Lower lobe of right lung (tissue), 2 donors: Measurements from ENCODE around the gene SUMO3. TPM values are rescaled to one million over a fixed set of nuclear protein-coding genes. Genes with fewer than 3 reads are reported as not detected.

Experiments used
- ATAC-seq, 2 donors: fragments of 200-7000 bp; cut with Tn5 transposase; one replicate each; pipeline ENCODE4 v1.9.1; 2020 to 2022; ENCODE audit warnings: mild to moderate bottlenecking in 2 of 2, moderate library complexity in 2 of 2
- DNase-seq: peaks from one replicate; pipeline ENCODE4 v3.0.0-alpha.2; 2020
- H3K27ac ChIP-seq: fragments of 200-600 bp; one replicate; pipeline ENCODE4 v1.8.0; 2022
- H3K27me3 ChIP-seq: fragments of 200-600 bp; one replicate; pipeline ENCODE4 v1.8.0; 2022; ENCODE audit warnings: low read depth
- H3K36me3 ChIP-seq: fragments of 200-600 bp; one replicate; pipeline ENCODE4 v1.8.0; 2022; ENCODE audit warnings: mild to moderate bottlenecking
- H3K4me1 ChIP-seq: fragments of 200-600 bp; one replicate; pipeline ENCODE4 v1.8.0; 2022
- H3K4me3 ChIP-seq: fragments of 200-600 bp; one replicate; pipeline ENCODE4 v1.8.0; 2022; ENCODE audit warnings: mild to moderate bottlenecking
- H3K9me3 ChIP-seq: fragments of 200-600 bp; one replicate; pipeline ENCODE4 v1.8.0; 2022
- CTCF ChIP-seq: fragments of 200-600 bp; IDR thresholded peaks from one replicate; pipeline ENCODE4 v1.8.0; 2022; ENCODE audit warnings: antibody characterized with exemption, mild to moderate bottlenecking
- intact Hi-C: fragments of 100-400 bp; cut with DNase I; formaldehyde crosslinking; loops from one replicate; pipeline ENCODE4 v1.11.0; 2022
- total RNA-seq: library from RNA; stranded (reverse); fragmentation: NEBNext Ultra II Directional; extraction: Animal tissue kit (Norgen Biotek cat#: 25700); gene quantifications from one replicate; pipeline ENCODE4 v1.2.1, GENCODE V29; 2021
- donor health status: DM: no; HTN: yes; CAD: no; lungs with severe emphysema.

The SUMO3 gene
- total RNA-seq, 1 donor from 2014 or later = 88.2 TPM

DNA sequence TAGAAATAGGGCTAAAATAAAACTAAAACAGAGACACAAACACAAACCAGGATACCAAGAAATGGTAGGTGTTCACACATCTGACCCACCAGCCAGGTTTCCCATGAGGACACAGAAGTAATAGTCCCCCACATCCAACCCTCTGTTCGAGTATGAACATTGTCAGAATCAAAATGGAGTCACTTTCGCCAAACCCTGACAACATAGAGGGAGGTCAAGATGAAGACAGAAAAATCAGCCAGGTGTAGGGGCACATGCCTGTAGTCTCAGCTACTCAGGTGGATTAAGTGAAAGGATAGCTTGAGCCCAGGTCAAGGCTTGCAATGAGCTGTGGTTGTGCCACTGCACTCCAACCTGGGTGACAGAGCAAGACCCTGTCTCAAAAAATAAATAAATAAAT lies 20.1 kb downstream of the SUMO3 start:
- Histone ChIP-seq H3K36me3 (peaks cover 11% of the 10 kb centered on the region), H3K4me3 (no peak overlapping the region), H3K27me3 (no peaks in the 10 kb centered on the region), H3K27ac (no peak overlapping the region), H3K4me1 (peaks cover 40% of the 10 kb centered on the region), H3K9me3 (no peaks in the 10 kb centered on the region)
- intact Hi-C loops = no loop called here
- TF ChIP-seq CTCF = no peak
- DNase-seq (no peak), ATAC-seq (no peak)

DNA sequence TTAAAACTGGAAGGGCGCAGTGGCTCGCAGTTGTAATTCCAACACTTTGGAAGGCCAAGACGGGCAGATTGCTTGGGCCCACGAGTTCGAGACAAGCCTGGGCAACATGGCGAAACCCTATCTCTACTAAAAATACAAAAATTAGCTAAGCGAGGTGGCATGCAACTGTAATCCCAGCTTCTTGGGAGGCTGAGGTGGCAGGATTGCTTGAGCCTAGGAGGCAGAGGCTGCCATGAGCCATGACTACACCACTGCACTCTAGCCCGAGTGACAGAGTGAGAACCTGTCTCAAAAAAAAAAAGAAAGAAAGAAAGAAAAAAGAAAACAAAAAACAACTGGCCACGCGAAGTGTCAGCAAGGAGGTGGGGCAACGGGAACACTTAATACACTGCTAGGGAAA lies 22.5 kb downstream of the SUMO3 start:
- no peaks in the 10 kb centered on the region for H3K27me3 ChIP-seq
- ATAC-seq = no peak
- H3K36me3 ChIP-seq = peaks cover 11% of the 10 kb centered on the region
- intact Hi-C loops = no loop called here
- no peak for TF ChIP-seq CTCF
- no peak overlapping the region for H3K27ac ChIP-seq
- no peak overlapping the region for H3K4me3 ChIP-seq
- no peak for DNase-seq
- no peaks in the 10 kb centered on the region for H3K9me3 ChIP-seq
- peaks cover 35% of the 10 kb centered on the region for H3K4me1 ChIP-seq

DNA sequence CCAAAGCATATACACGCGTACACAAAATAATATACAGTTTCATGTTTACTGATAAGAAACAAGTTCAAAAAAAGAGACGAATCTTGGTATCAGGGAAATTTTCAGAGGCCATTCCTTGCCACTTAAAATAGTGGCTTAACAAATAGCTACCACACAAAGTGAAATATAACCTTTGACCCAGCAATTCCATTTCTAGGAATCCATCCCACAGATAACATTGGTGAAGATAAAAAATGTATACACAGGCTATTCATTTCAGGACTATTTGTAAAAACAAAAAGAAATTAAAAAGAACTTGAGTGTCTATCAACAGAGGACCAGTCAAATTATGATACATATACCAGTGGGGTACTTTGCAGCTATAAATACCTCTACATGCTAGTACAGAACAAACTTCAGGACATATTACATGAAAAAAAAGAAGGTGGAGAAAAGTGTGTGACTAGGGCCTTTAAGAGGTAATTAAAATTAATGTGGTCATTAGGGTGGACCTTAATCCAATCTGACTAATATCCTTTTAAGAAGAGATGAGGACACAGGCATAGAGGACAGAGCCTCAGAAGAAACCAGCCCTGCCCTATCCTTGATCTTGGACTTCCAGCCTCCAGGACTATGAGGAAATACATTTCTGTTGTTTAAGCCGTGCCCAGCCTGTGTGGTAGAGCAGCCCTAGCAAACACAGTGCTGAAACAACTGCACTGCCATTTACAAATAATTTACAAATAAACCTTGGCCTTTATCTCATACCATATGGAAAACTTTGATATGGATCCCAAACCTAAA lies 24.1 kb downstream of the SUMO3 start:
- ATAC-seq (no peak), DNase-seq (no peak)
- no peak for TF ChIP-seq CTCF
- H3K27me3 ChIP-seq = no peaks in the 10 kb centered on the region
- peaks cover 11% of the 10 kb centered on the region for H3K36me3 ChIP-seq
- intact Hi-C loops = no loop called here
- no peak overlapping the region for H3K4me3 ChIP-seq
- no peak overlapping the region for H3K27ac ChIP-seq
- H3K4me1 ChIP-seq = peaks cover 20% of the 10 kb centered on the region
- no peaks in the 10 kb centered on the region for H3K9me3 ChIP-seq

- DNase-seq (peak; percentile 71), ATAC-seq (peak; percentile 93 to 94)
- no peaks in the 10 kb centered on the region for H3K27me3 ChIP-seq
- intact Hi-C loops = no loop called here
- peak; percentile 73 for TF ChIP-seq CTCF
- H3K27ac ChIP-seq = no peak overlapping the region
- H3K4me3 ChIP-seq = no peak overlapping the region
- H3K4me1 ChIP-seq = peaks cover 19% of the 10 kb centered on the region
- no peaks in the 10 kb centered on the region for H3K9me3 ChIP-seq
- H3K36me3 ChIP-seq = peaks cover 11% of the 10 kb centered on the region
These were observed 24.9 kb downstream of the SUMO3 start for GRCh38 chr21:44792702-44793591.

DNA sequence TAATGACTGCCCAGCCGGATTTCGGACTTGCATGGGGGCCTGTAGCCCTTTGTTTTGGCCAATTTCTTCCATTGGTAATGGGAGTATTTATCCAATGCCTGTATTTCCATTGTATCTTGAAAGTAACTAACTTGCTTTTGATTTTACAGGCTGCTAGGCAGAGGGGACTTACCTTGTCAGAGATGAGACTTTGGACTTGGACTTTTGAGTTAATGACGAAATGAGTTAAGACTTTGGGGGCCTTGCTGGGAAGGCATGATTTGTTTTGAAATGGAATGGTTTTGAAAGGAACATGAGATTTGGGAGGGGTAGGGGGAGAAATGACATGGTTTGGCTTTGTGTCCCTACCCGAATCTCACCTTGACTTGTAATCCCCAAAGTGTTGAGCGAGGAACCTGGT lies 25.9 kb downstream of the SUMO3 start:
- Histone ChIP-seq H3K4me3 (no peak overlapping the region), H3K36me3 (peaks cover 19% of the 10 kb centered on the region), H3K4me1 (peaks cover 19% of the 10 kb centered on the region), H3K27ac (no peak overlapping the region), H3K9me3 (no peaks in the 10 kb centered on the region), H3K27me3 (no peaks in the 10 kb centered on the region)
- intact Hi-C loops = no loop called here
- ATAC-seq = no peak
- no peak for DNase-seq
- no peak for TF ChIP-seq CTCF
